ENCODE data around the gene DELE1. TPM values are rescaled to one million over a fixed set of nuclear protein-coding genes. Genes with fewer than 3 reads are reported as not detected.

Gene DELE1
- total RNA-seq, 4 donors from 2014 or later = 47.2 to 67.2 (median 49.2) TPM

DNA sequence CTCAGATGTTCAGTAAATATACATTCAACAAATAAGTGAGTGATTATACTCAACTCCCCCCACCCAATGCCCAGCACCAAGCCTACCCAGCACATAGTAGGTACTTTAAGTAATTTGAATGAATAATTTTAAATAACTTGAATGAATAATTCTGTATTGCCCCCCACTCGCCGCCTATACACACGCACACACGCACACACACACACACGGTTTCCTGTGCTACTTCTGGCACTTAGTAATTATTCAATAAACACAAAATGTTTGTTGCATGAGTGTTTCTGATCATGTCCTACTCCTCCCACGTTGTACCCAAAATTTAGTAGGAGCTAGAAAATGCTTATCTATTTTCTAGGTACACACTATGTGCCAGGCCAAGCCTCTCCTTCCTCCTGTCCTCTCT lies 18.1 kb downstream of the DELE1 start:
- 54 to 72% methylated on average over 6 of the region's 6 CpGs for WGBS, 2 donors
- TF ChIP-seq, protein P1, sequence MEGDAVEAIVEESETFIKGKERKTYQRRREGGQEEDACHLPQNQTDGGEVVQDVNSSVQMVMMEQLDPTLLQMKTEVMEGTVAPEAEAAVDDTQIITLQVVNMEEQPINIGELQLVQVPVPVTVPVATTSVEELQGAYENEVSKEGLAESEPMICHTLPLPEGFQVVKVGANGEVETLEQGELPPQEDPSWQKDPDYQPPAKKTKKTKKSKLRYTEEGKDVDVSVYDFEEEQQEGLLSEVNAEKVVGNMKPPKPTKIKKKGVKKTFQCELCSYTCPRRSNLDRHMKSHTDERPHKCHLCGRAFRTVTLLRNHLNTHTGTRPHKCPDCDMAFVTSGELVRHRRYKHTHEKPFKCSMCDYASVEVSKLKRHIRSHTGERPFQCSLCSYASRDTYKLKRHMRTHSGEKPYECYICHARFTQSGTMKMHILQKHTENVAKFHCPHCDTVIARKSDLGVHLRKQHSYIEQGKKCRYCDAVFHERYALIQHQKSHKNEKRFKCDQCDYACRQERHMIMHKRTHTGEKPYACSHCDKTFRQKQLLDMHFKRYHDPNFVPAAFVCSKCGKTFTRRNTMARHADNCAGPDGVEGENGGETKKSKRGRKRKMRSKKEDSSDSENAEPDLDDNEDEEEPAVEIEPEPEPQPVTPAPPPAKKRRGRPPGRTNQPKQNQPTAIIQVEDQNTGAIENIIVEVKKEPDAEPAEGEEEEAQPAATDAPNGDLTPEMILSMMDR (IDR thresholded peaks at IDR 0.05) = no peak
- no peak for TF ChIP-seq POLR2A (IDR thresholded peaks at IDR 0.05)
- H3K4me3 ChIP-seq (ENCODE audit: low read depth, poor library complexity, severe bottlenecking) = no peak overlapping the region
- no peak for DNase-seq (ENCODE audit: low spot score in 2 of 2)
- intact Hi-C loops (cut with DNase I; ENCODE audit: low total_unique reads) = no loop called here

DNA sequence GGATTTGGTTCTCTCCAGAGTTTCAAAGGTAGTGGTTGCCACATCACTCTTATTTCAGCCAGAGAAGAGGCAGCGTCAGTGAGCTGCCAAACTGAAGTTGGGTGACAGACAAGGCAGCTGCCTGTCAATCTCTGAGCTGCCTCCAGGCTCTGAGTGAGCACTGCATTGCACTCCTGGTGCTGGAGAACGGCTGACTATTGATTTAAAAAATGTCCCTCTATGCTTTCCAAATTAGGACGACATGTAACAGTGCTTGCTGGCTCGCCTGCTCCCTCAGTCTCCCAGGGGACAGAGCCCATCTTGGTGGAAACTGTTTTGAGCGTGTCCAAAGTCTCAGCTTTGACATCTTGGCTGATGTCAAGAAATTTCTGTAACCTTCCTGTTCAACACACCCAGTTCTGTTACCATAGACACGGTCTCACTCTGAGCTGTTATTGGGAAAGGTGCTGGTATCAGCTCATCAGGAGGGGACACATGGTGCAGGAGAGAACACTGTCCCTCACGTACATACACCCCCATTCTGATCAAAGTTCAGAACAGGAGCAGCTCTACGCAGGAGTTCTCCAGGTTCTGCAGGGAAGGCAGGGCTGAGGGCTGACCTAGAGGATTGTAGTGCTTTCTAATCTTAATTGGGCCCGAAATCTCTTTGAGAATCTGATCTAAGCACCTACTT lies 18.6 kb downstream of the DELE1 start:
- DNase-seq (ENCODE audit: low spot score in 2 of 2) = no peak
- H3K4me3 ChIP-seq (ENCODE audit: low read depth, poor library complexity, severe bottlenecking) = no peak overlapping the region
- intact Hi-C loops (cut with DNase I; ENCODE audit: low total_unique reads) = no loop called here
- TF ChIP-seq, protein P1 (IDR thresholded peaks at IDR 0.05) = no peak
- TF ChIP-seq POLR2A (IDR thresholded peaks at IDR 0.05) = no peak
- 37 to 41% methylated on average over 9 of the region's 9 CpGs for WGBS, 2 donors

DNA sequence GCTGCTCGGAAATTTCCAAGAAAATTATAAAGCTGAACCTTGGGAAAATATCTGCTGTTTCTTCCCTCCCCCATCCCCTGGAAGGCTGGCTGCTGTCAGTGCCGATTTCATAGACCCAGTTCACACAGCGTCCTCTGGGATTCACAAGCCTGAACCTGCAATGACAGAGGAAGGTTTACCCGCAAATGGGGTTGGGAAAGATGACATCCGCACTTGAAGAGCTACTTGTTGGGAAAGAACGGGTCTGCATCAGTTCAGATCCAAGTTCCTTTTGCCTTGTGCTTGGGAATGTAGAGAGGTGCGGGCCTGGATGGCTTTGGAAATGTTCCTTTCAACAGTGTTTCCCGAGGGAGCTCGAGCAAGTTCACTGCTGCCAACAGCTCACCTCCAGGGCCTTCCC lies 20.4 kb downstream of the DELE1 start:
- DNase-seq (ENCODE audit: low spot score in 2 of 2) = no peak
- TF ChIP-seq POLR2A (IDR thresholded peaks at IDR 0.05) = no peak
- TF ChIP-seq, protein P1 (IDR thresholded peaks at IDR 0.05) = no peak
- intact Hi-C loops (cut with DNase I; ENCODE audit: low total_unique reads) = no loop called here
- H3K4me3 ChIP-seq (ENCODE audit: low read depth, poor library complexity, severe bottlenecking) = no peak overlapping the region
- 58 to 65% methylated on average over 9 of the region's 9 CpGs for WGBS, 2 donors

- TF ChIP-seq, protein P1 (IDR thresholded peaks at IDR 0.05) = no peak
- no peak for TF ChIP-seq POLR2A (IDR thresholded peaks at IDR 0.05)
- H3K4me3 ChIP-seq (ENCODE audit: low read depth, poor library complexity, severe bottlenecking) = no peak overlapping the region
- 35 to 50% methylated on average over 25 of the region's 25 CpGs for WGBS, 2 donors
- DNase-seq (ENCODE audit: low spot score in 2 of 2) = no peak
- intact Hi-C loops (cut with DNase I; ENCODE audit: low total_unique reads) = no loop called here
Observed at GRCh38 chr5:141945511-141946051, 21.9 kb downstream of the DELE1 start.

DNA sequence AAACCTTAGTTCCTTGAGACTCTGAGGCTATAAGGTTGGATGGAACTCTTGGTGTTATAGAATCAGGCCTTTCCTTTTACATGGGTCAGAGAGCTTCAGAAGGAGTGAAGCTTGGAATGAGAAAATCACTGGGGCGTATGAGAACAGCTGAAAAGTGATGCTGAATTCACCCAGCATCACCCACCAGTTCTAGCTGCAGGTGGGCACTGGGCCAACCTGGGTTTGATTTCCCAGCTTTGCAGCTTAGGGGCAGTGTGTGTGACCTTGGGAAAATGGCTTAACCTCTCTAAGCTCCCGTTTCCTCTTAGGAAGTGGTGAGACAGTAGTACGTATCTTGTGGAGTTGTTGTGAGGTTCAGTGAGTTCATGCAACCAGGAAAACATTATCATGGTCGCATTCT lies 23.6 kb downstream of the DELE1 start:
- intact Hi-C loops (cut with DNase I; ENCODE audit: low total_unique reads) = no loop called here
- 79 to 83% methylated on average over 4 of the region's 4 CpGs for WGBS, 2 donors
- H3K4me3 ChIP-seq (ENCODE audit: low read depth, poor library complexity, severe bottlenecking) = no peak overlapping the region
- DNase-seq (ENCODE audit: low spot score in 2 of 2) = no peak
- TF ChIP-seq, protein P1 (IDR thresholded peaks at IDR 0.05) = no peak
- no peak for TF ChIP-seq POLR2A (IDR thresholded peaks at IDR 0.05)

DNA sequence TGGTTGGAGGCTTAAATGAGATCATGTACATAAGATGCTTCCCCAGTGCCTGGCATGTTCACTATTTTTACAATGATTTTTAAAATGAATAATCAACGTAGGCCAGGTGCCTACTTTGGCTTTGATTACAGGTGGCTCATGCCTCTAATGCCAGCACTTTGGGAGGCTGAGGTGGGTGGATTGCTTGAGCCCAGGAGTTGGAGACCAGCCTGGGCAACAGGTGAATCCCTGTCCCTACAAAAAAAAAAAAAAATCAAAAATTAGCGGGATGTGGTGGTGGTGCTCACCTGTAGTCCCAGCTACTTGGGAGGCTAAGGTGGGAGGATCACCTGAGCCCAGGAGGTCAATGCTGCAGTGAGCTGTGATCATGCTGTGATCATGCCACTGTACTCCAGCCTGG lies 25.1 kb downstream of the DELE1 start:
- no peak for TF ChIP-seq POLR2A (IDR thresholded peaks at IDR 0.05)
- TF ChIP-seq, protein P1 (IDR thresholded peaks at IDR 0.05) = no peak
- intact Hi-C loops (cut with DNase I; ENCODE audit: low total_unique reads) = no loop called here
- 88 to 90% methylated on average over 2 of the region's 2 CpGs for WGBS, 2 donors
- no peak for DNase-seq (ENCODE audit: low spot score in 2 of 2)
- no peak overlapping the region for H3K4me3 ChIP-seq (ENCODE audit: low read depth, poor library complexity, severe bottlenecking)

Measured in lower leg skin (tissue), 4 donors.